ENCODE results near the gene DTYMK.

DTYMK gene

GRCh38 chr2:241653210-241653750 lies 33.3 kb downstream of the DTYMK start:
- no peak for TF ChIP-seq CTCF (IDR thresholded peaks at IDR 0.05; ENCODE audit: low read depth, low read length)
- no peak for DNase-seq (ENCODE audit: extremely low read depth, low read depth)

- TF ChIP-seq CTCF (IDR thresholded peaks at IDR 0.05; ENCODE audit: low read depth, low read length) = no peak
- no peak for DNase-seq (ENCODE audit: extremely low read depth, low read depth)
Observed at GRCh38 chr2:241652722-241653121, 33.9 kb downstream of the DTYMK start.

- no peak for DNase-seq (ENCODE audit: extremely low read depth, low read depth)
Observed at GRCh38 chr2:241652142-241652541, 34.5 kb downstream of the DTYMK start.

GRCh38 chr2:241649927-241650326 lies 36.7 kb downstream of the DTYMK start:
- no peak for TF ChIP-seq CTCF (IDR thresholded peaks at IDR 0.05; ENCODE audit: low read depth, low read length)
- no peak for DNase-seq (ENCODE audit: extremely low read depth, low read depth)

More at GRCh38 chr2:241652142-241652541, 34.5 kb downstream of the DTYMK start:
- TF ChIP-seq CTCF (IDR thresholded peaks at IDR 0.05; ENCODE audit: low read depth, low read length) = no peak

GRCh38 chr2:241649404-241649803 lies 37.2 kb downstream of the DTYMK start:
- no peak for DNase-seq (ENCODE audit: extremely low read depth, low read depth)
- no peak for TF ChIP-seq CTCF (IDR thresholded peaks at IDR 0.05; ENCODE audit: low read depth, low read length)

- TF ChIP-seq CTCF (IDR thresholded peaks at IDR 0.05; ENCODE audit: low read depth, low read length) = no peak
- DNase-seq (ENCODE audit: extremely low read depth, low read depth) = no peak
Observed at GRCh38 chr2:241648453-241648852, 38.2 kb downstream of the DTYMK start.

GRCh38 chr2:241645915-241646645 lies 40.5 kb downstream of the DTYMK start:
- TF ChIP-seq CTCF (IDR thresholded peaks at IDR 0.05; ENCODE audit: low read depth, low read length) = no peak
- DNase-seq (ENCODE audit: extremely low read depth, low read depth) = no peak

Measured in AG09319 (cell line).